ENCODE measurements around the gene SEPTIN1.

- no peak for TF ChIP-seq USF2 (IDR thresholded peaks at IDR 0.05; ENCODE audit: low read depth, low read length)
- no peak for TF ChIP-seq POLR2A (IDR thresholded peaks at IDR 0.05; ENCODE audit: low read depth, low read length)
- TF ChIP-seq BHLHE40 (IDR thresholded peaks at IDR 0.05; ENCODE audit: low read depth, low read length) = no peak
- TF ChIP-seq RCOR1 (IDR thresholded peaks at IDR 0.05; ENCODE audit: insufficient replicate concordance, low read length) = no peak
- TF ChIP-seq CTCF (conservative IDR thresholded peaks at IDR 0.05; ENCODE audit: low read depth, low read length) = no peak
- no peak for TF ChIP-seq ELK1 (IDR thresholded peaks at IDR 0.05; ENCODE audit: borderline replicate concordance, low read depth, low read length)
- peak; percentile 33; the same call in 1 of the 2 replicates for TF ChIP-seq CEBPB (IDR thresholded peaks at IDR 0.05; ENCODE audit: low read depth, low read length)
- TF ChIP-seq RAD21 (IDR thresholded peaks at IDR 0.05; ENCODE audit: low read length) = no peak
- TF ChIP-seq FOS (IDR thresholded peaks at IDR 0.05; ENCODE audit: low read depth, low read length) = no peak
- no peak for TF ChIP-seq RFX5 (IDR thresholded peaks at IDR 0.05; ENCODE audit: low read depth, low read length)
- no peak for TF ChIP-seq SMC3 (IDR thresholded peaks at IDR 0.05; ENCODE audit: low read depth, low read length)
- TF ChIP-seq MXI1 (IDR thresholded peaks at IDR 0.05; ENCODE audit: borderline replicate concordance, low read depth, low read length) = no peak
Measured at GRCh38 chr16:30349675-30350074, 32.7 kb downstream of the SEPTIN1 start.

Measured in IMR-90 (cell line).